Measurements from ENCODE around the gene ANKUB1. TPM values are rescaled to one million over a fixed set of nuclear protein-coding genes. Genes with fewer than 3 reads are reported as not detected.

Gene ANKUB1
- total and polyA plus RNA-seq, 7 donors, result not detected

- Histone ChIP-seq H3K36me3 (no peaks in the 10 kb centered on the region), H3K4me1 (peaks cover 0 to 62% (median 52%) of the 10 kb centered on the region in 4 donors), H3K9me3 (no peaks in the 10 kb centered on the region), H3K4me3 (peak overlapping the region in 2 of 4 donors; percentile 66 to 73), H3K27me3 (no peaks in the 10 kb centered on the region), H3K27ac (peak overlapping the region in 3 of 4 donors; percentile 97 to 99 (median 97))
- intact Hi-C loops (cut with DNase I), result no loop called here
- no peak for TF ChIP-seq POLR2A (IDR thresholded peaks at IDR 0.05)
- TF ChIP-seq POLR2AphosphoS5 (IDR thresholded peaks at IDR 0.05), result peak in 1 of 4 donors; percentile 17
- no peak for TF ChIP-seq EP300 (IDR thresholded peaks at IDR 0.05)
- no peak for TF ChIP-seq CTCF (IDR thresholded peaks at IDR 0.05)
- WGBS, 2 donors, result 57 to 83% methylated on average over 1 of the region's 1 CpG
- no peak for DNase-seq
These were observed 23.0 kb upstream of the ANKUB1 start for GRCh38 chr3:149815321-149815720.

- Histone ChIP-seq H3K27ac (peak overlapping the region; percentile 97 to 99 (median 97)), H3K9me3 (no peaks in the 10 kb centered on the region), H3K36me3 (no peaks in the 10 kb centered on the region), H3K4me3 (peak overlapping the region; percentile 66 to 75 (median 70)), H3K27me3 (no peaks in the 10 kb centered on the region), H3K4me1 (peaks cover 0 to 57% (median 47%) of the 10 kb centered on the region in 4 donors)
- WGBS, 2 donors, result 0% methylated on average over 29 of the region's 29 CpGs
- intact Hi-C loops (cut with DNase I), result loop anchor here (5.0 kb wide), 4 partner anchors 61 to 861 kb away; partner anchors contain the start of genes COMMD2 and WWTR1
- DNase-seq, result peak; percentile 61
- TF ChIP-seq CTCF (IDR thresholded peaks at IDR 0.05), result no peak
These were observed 21.3 kb upstream of the ANKUB1 start for GRCh38 chr3:149813367-149814281.

GRCh38 chr3:149812606-149813366 is 20.4 kb upstream of the ANKUB1 start, which contains the start of gene RNF13:
RNF13 (plus strand) TSS chr3:149813215; CDS start chr3:149846027, 32,812 bp downstream.
- H3K4me3 ChIP-seq, result peak within 1 kb of the TSS; percentile 66 to 75 (median 70)
- no peaks in the 10 kb centered on the region for H3K36me3 ChIP-seq
- WGBS, 2 donors, result 0% methylated on average over 56 of the region's 56 CpGs
- no peaks in the 10 kb centered on the region for H3K9me3 ChIP-seq
- intact Hi-C loops (cut with DNase I), result loop anchor here (5.0 kb wide), 4 partner anchors 60 to 860 kb away; partner anchors contain the start of genes COMMD2 and WWTR1
- H3K27me3 ChIP-seq, result no peaks in the 10 kb centered on the region
- no peak for TF ChIP-seq CTCF (IDR thresholded peaks at IDR 0.05)
- TF ChIP-seq POLR2A (IDR thresholded peaks at IDR 0.05), result peak; percentile 59 to 61
- peak; percentile 69 to 84 (median 82) for TF ChIP-seq POLR2AphosphoS5 (IDR thresholded peaks at IDR 0.05)
- TF ChIP-seq EP300 (IDR thresholded peaks at IDR 0.05), result peak in 1 of 4 donors; percentile 47
- H3K27ac ChIP-seq, result peak within 1 kb of the TSS; percentile 97 to 99 (median 97)
- H3K4me1 ChIP-seq, result peaks cover 0 to 57% (median 45%) of the 10 kb centered on the region in 4 donors
- peak; percentile 99 for DNase-seq

- no peak for DNase-seq
- H3K4me1 ChIP-seq, result peaks cover 0 to 51% (median 40%) of the 10 kb centered on the region in 4 donors
- H3K27me3 ChIP-seq, result no peaks in the 10 kb centered on the region
- no peak for TF ChIP-seq POLR2AphosphoS5 (IDR thresholded peaks at IDR 0.05)
- no peak for TF ChIP-seq POLR2A (IDR thresholded peaks at IDR 0.05)
- TF ChIP-seq CTCF (IDR thresholded peaks at IDR 0.05), result no peak
- no peak for TF ChIP-seq EP300 (IDR thresholded peaks at IDR 0.05)
- H3K4me3 ChIP-seq, result peak overlapping the region; percentile 66 to 75 (median 70)
- H3K27ac ChIP-seq, result peak overlapping the region; percentile 97 to 99 (median 97)
- WGBS, 2 donors, result 6 to 29% methylated on average over 13 of the region's 13 CpGs
- H3K9me3 ChIP-seq, result no peaks in the 10 kb centered on the region
- intact Hi-C loops (cut with DNase I), result loop anchor here (5.0 kb wide), 4 partner anchors 60 to 860 kb away; partner anchors contain the start of genes COMMD2 and WWTR1
- no peaks in the 10 kb centered on the region for H3K36me3 ChIP-seq
These were observed 19.8 kb upstream of the ANKUB1 start for GRCh38 chr3:149812165-149812605.
